Neuronal stem cell (in vitro differentiated cells): ENCODE results near the gene TRIM37.

Experiments
- DNase-seq: peaks from one replicate; pipeline ENCODE4 v3.0.0-alpha.2; 2013; ENCODE audit warnings: low spot score
- H2AFZ ChIP-seq: one replicate; pipeline ENCODE4 v1.6.1; 2013; ENCODE audit warnings: mild to moderate bottlenecking, low read length, inconsistent platforms
- H2AK5ac ChIP-seq: 2 replicates; pipeline ENCODE4 v1.6.1; 2013; ENCODE audit warnings: low read depth, mild to moderate bottlenecking, inconsistent platforms, low read length, moderate library complexity, mixed read lengths
- H2BK120ac ChIP-seq: 2 replicates; pipeline ENCODE4 v1.6.1; 2013; ENCODE audit warnings: low read depth, mild to moderate bottlenecking, inconsistent platforms, low read length, moderate library complexity, mixed read lengths
- H2BK12ac ChIP-seq: one replicate; pipeline ENCODE4 v1.6.1; 2013; ENCODE audit warnings: low read length, inconsistent platforms
- H2BK15ac ChIP-seq: 2 replicates; pipeline ENCODE4 v1.6.1; 2013; ENCODE audit warnings: mild to moderate bottlenecking, low read length, inconsistent platforms, mixed read lengths
- H2BK5ac ChIP-seq: one replicate; pipeline ENCODE4 v1.6.1; 2013; ENCODE audit warnings: inconsistent platforms, mild to moderate bottlenecking, low read length, moderate library complexity
- H3K14ac ChIP-seq: one replicate; pipeline ENCODE4 v1.6.1; 2013; ENCODE audit warnings: low read length, inconsistent platforms
- H3K18ac ChIP-seq: 2 replicates; pipeline ENCODE4 v1.6.1; 2013; ENCODE audit warnings: low read length, inconsistent platforms
- H3K23ac ChIP-seq: 2 replicates; pipeline ENCODE4 v1.6.1; 2013; ENCODE audit warnings: low read depth, mild to moderate bottlenecking, mixed read lengths, low read length, inconsistent platforms; ENCODE audit not compliant: poor library complexity
- H3K27ac ChIP-seq: replicated peaks from 3 replicates; pipeline ENCODE4 v1.5.1; 2013; ENCODE audit warnings: low read length, inconsistent platforms
- H3K27me3 ChIP-seq, 3 experiments: 2 replicates each; pipeline ENCODE4 v1.6.1; 2013; ENCODE audit warnings: low read length in 3 of 3, mild to moderate bottlenecking in 2 of 3, inconsistent platforms in 1 of 3, low read depth in 1 of 3, mixed read lengths in 1 of 3, moderate library complexity in 1 of 3; ENCODE audit not compliant: control insufficient read depth in 3 of 3, insufficient read depth in 3 of 3
- H3K36me3 ChIP-seq, 2 donors: replicated peaks in 1 of 2; 2 replicates each; pipeline ENCODE4 v1.6.1; 2013; ENCODE audit warnings: low read length in 2 of 2; ENCODE audit not compliant: control insufficient read depth in 2 of 2, insufficient read depth in 2 of 2
- H3K4ac ChIP-seq: 2 replicates; pipeline ENCODE4 v1.6.1; 2013; ENCODE audit warnings: inconsistent platforms, mild to moderate bottlenecking, low read length, moderate library complexity
- H3K4me1 ChIP-seq, 2 donors: 1 replicate in 1 of 2; 2 replicates in 1 of 2; pipeline ENCODE4 v1.6.1; 2013; ENCODE audit warnings: low read length in 2 of 2, low read depth in 1 of 2; ENCODE audit not compliant: control insufficient read depth in 2 of 2, insufficient read depth in 1 of 2
- H3K4me2 ChIP-seq: one replicate; pipeline ENCODE4 v1.6.1; 2013; ENCODE audit warnings: mild to moderate bottlenecking, low read length, inconsistent platforms; ENCODE audit not compliant: insufficient read depth, poor library complexity, severe bottlenecking
- H3K4me3 ChIP-seq, 2 donors: 2 replicates each; pipeline ENCODE4 v1.5.1; 2013; ENCODE audit warnings: low read length in 2 of 2, mild to moderate bottlenecking in 2 of 2, inconsistent platforms in 1 of 2, moderate library complexity in 1 of 2
- H3K79me1 ChIP-seq: one replicate; pipeline ENCODE4 v1.6.1; 2013; ENCODE audit warnings: low read depth, mild to moderate bottlenecking, inconsistent platforms, low read length, moderate library complexity
- H3K9ac ChIP-seq: one replicate; pipeline ENCODE4 v1.6.1; 2013; ENCODE audit warnings: mild to moderate bottlenecking, low read depth, low read length, inconsistent platforms; ENCODE audit not compliant: poor library complexity
- H3K9me3 ChIP-seq, 2 donors: replicated peaks in 1 of 2; 2 replicates each; pipeline versions ENCODE3 to v1.6.1; 2013; ENCODE audit warnings: low read length in 2 of 2, mild to moderate bottlenecking in 2 of 2, inconsistent platforms in 1 of 2, low read depth in 1 of 2, mixed read lengths in 1 of 2, moderate library complexity in 1 of 2; ENCODE audit not compliant: control insufficient read depth in 2 of 2, insufficient read depth in 1 of 2
- H4K8ac ChIP-seq: one replicate; pipeline ENCODE4 v1.6.1; 2013; ENCODE audit warnings: low read depth, mild to moderate bottlenecking, inconsistent platforms, low read length, moderate library complexity
- H4K91ac ChIP-seq: one replicate; pipeline ENCODE4 v1.6.1; 2013; ENCODE audit warnings: low read length, low read depth, mild to moderate bottlenecking, inconsistent platforms; ENCODE audit not compliant: poor library complexity
- WGBS, 2 donors: extraction: QIAGEN DNeasy Blood & Tissue Kit; methylation state at CpG; one replicate each; pipeline ENCODE4 v1.1.7; 2013; ENCODE audit warnings: missing lambda C conversion rate in 2 of 2, mixed read lengths in 1 of 2; ENCODE audit not compliant: insufficient read length in 2 of 2, insufficient replicate concordance in 1 of 2; ENCODE audit errors: extremely low coverage in 2 of 2; 5-methylcytosine and 5-hydroxymethylcytosine counted together

TRIM37 gene

GRCh38 chr17:58969156-58969555, 137.5 kb downstream of the TRIM37 start:
- Histone ChIP-seq H3K4me2 (no peak overlapping the region), H3K9me3 (no peaks in the 10 kb centered on the region), H3K27ac (no peak overlapping the region), H2BK15ac (no peak overlapping the region), H3K4ac (no peak overlapping the region), H3K9ac (no peak overlapping the region), H3K79me1 (no peaks in the 10 kb centered on the region), H3K23ac (no peak overlapping the region), H3K18ac (no peak overlapping the region), H3K36me3 (no peaks in the 10 kb centered on the region), H2BK5ac (no peak overlapping the region), H3K4me1 (peaks cover 14 to 29% of the 10 kb centered on the region in 2 donors), H4K91ac (no peak overlapping the region), H2AK5ac (no peak overlapping the region), H2BK12ac (no peak overlapping the region), H4K8ac (no peak overlapping the region), H3K4me3 (no peak overlapping the region), H2BK120ac (no peak overlapping the region), H2AFZ (no peak overlapping the region), H3K14ac (no peak overlapping the region), H3K27me3 (no peaks in the 10 kb centered on the region)
- WGBS, 2 donors, result no CpG with 5 or more reads among the region's 1 CpG
- DNase-seq, result no peak

- no CpG with 5 or more reads among the region's 4 CpGs for WGBS, 2 donors
- Histone ChIP-seq H4K8ac (no peak overlapping the region), H2BK15ac (no peak overlapping the region), H3K18ac (no peak overlapping the region), H3K4ac (no peak overlapping the region), H3K14ac (no peak overlapping the region), H2BK5ac (no peak overlapping the region), H2AK5ac (no peak overlapping the region), H3K79me1 (no peaks in the 10 kb centered on the region), H3K9ac (no peak overlapping the region), H2AFZ (no peak overlapping the region), H3K27ac (no peak overlapping the region), H3K27me3 (no peaks in the 10 kb centered on the region), H3K4me3 (no peak overlapping the region), H3K36me3 (no peaks in the 10 kb centered on the region), H3K9me3 (no peaks in the 10 kb centered on the region), H4K91ac (no peak overlapping the region), H3K4me1 (peaks cover 14 to 29% of the 10 kb centered on the region in 2 donors), H2BK12ac (no peak overlapping the region), H3K4me2 (no peak overlapping the region), H2BK120ac (no peak overlapping the region), H3K23ac (no peak overlapping the region)
- no peak for DNase-seq
Observed at GRCh38 chr17:58968426-58969061, 138.1 kb downstream of the TRIM37 start.

GRCh38 chr17:58966208-58966607, 140.5 kb downstream of the TRIM37 start:
- H2AFZ ChIP-seq, result no peak overlapping the region
- no peak overlapping the region for H2AK5ac ChIP-seq
- no CpG with 5 or more reads among the region's 3 CpGs for WGBS, 2 donors
- H3K27me3 ChIP-seq, result no peaks in the 10 kb centered on the region
- H2BK15ac ChIP-seq, result no peak overlapping the region
- H3K4me3 ChIP-seq, result no peak overlapping the region
- no peak overlapping the region for H3K23ac ChIP-seq
- H4K91ac ChIP-seq, result no peak overlapping the region
- no peaks in the 10 kb centered on the region for H3K36me3 ChIP-seq
- H3K14ac ChIP-seq, result no peak overlapping the region
- H2BK120ac ChIP-seq, result no peak overlapping the region
- no peak overlapping the region for H3K18ac ChIP-seq
- H3K4me1 ChIP-seq, result peaks cover 14 to 28% of the 10 kb centered on the region in 2 donors
- DNase-seq, result no peak
- H3K27ac ChIP-seq, result no peak overlapping the region
- no peak overlapping the region for H2BK12ac ChIP-seq
- H3K9ac ChIP-seq, result no peak overlapping the region
- H2BK5ac ChIP-seq, result no peak overlapping the region
- H3K9me3 ChIP-seq, result no peaks in the 10 kb centered on the region
- H3K4me2 ChIP-seq, result no peak overlapping the region
- H3K4ac ChIP-seq, result no peak overlapping the region
- no peak overlapping the region for H4K8ac ChIP-seq
- H3K79me1 ChIP-seq, result no peaks in the 10 kb centered on the region

GRCh38 chr17:58965221-58965620, 141.5 kb downstream of the TRIM37 start:
- WGBS, 2 donors, result no CpG with 5 or more reads among the region's 3 CpGs
- Histone ChIP-seq H3K9ac (no peak overlapping the region), H3K27me3 (no peaks in the 10 kb centered on the region), H4K91ac (no peak overlapping the region), H2BK5ac (no peak overlapping the region), H3K9me3 (no peaks in the 10 kb centered on the region), H3K79me1 (no peaks in the 10 kb centered on the region), H2BK12ac (no peak overlapping the region), H2AK5ac (no peak overlapping the region), H2BK15ac (no peak overlapping the region), H2BK120ac (no peak overlapping the region), H3K4me1 (peaks cover 11 to 18% of the 10 kb centered on the region in 2 donors), H3K27ac (no peak overlapping the region), H3K4me2 (no peak overlapping the region), H3K14ac (no peak overlapping the region), H3K23ac (no peak overlapping the region), H2AFZ (no peak overlapping the region), H3K36me3 (no peaks in the 10 kb centered on the region), H3K18ac (no peak overlapping the region), H3K4ac (no peak overlapping the region), H4K8ac (no peak overlapping the region), H3K4me3 (no peak overlapping the region)
- no peak for DNase-seq
